Endothelial cell of umbilical vein (primary cell): ENCODE data around the gene CIAO1. TPM values are rescaled to one million over a fixed set of nuclear protein-coding genes. Genes with fewer than 3 reads are reported as not detected.

Source experiments
- BruUV-seq: library from RNA; stranded (reverse); fragments of 400-500 nt; replicated peaks from 2 replicates; lab custom pipeline; 2021; lab: Mats Ljungman, UMichigan
- CTCF ChIA-PET: fragments of 300-600, 350-600 bp; sonication (Branson Sonifier 250); formaldehyde crosslinking; loops from one replicate; lab custom pipeline; 2021; ENCODE audit warnings: antibody characterized with exemption, inconsistent platforms; lab: Charles Lee
- POLR2A ChIA-PET: fragments of 300-600, 350-600 bp; sonication (Branson Sonifier 250); formaldehyde crosslinking; loops from one replicate; lab custom pipeline; 2021; ENCODE audit warnings: antibody characterized with exemption, inconsistent platforms; lab: Charles Lee
- DNase-seq: peaks from one replicate; pipeline ENCODE4 v3.0.0-alpha.2; 2011; ENCODE audit warnings: low read depth, low spot score
- FAIRE-seq: peaks from 2 replicates; lab custom pipeline; 2011; peaks lifted over from hg19 to GRCh38; lab: Jason Lieb, UNC
- H2AFZ ChIP-seq: 2 replicates; pipeline ENCODE4 v1.6.0; 2012; ENCODE audit warnings: low read depth, low read length, control low read depth, inconsistent platforms
- H3K27ac ChIP-seq: 2 replicates; pipeline ENCODE4 v1.5.1; 2011; ENCODE audit warnings: low read depth, mild to moderate bottlenecking, control low read depth, low read length, moderate library complexity; ENCODE audit not compliant: insufficient read depth
- H3K27me3 ChIP-seq, 2 experiments: 2 replicates each; pipeline versions ENCODE4 v1.6.0 to v1.6.1; 2011; ENCODE audit warnings: low read length in 2 of 2, mixed read lengths in 1 of 2; ENCODE audit not compliant: control insufficient read depth in 2 of 2, insufficient read depth in 2 of 2
- H3K36me3 ChIP-seq, 2 experiments: 2 replicates in 1 of 2; 3 replicates in 1 of 2; pipeline ENCODE4 v1.5.1; 2011; ENCODE audit warnings: low read length in 2 of 2, mild to moderate bottlenecking in 1 of 2, moderate library complexity in 1 of 2; ENCODE audit not compliant: control insufficient read depth in 2 of 2, insufficient read depth in 2 of 2; ENCODE audit errors: extremely low read depth in 1 of 2
- H3K4me1 ChIP-seq: 3 replicates; pipeline ENCODE4 v1.5.1; 2011; ENCODE audit warnings: mild to moderate bottlenecking, low read length; ENCODE audit not compliant: control insufficient read depth, insufficient read depth; ENCODE audit errors: extremely low read depth
- H3K4me2 ChIP-seq: 2 replicates; pipeline ENCODE4 v1.6.1; 2011; ENCODE audit warnings: low read length, control low read depth, mixed read lengths; ENCODE audit not compliant: insufficient read depth
- H3K4me3 ChIP-seq, 3 experiments: fragments of 200-600 bp in 1 of 3; sonication (generic), shearing (Covaris generic) in 1 of 3; replicated peaks in 1 of 3; 2 replicates each; pipeline ENCODE4 v1.5.1; 2011 to 2016; ENCODE audit warnings: control low read depth in 3 of 3, low read length in 3 of 3, mild to moderate bottlenecking in 2 of 3, inconsistent platforms in 1 of 3, low read depth in 1 of 3, moderate library complexity in 1 of 3; ENCODE audit not compliant: insufficient read depth in 1 of 3
- H3K79me2 ChIP-seq: 2 replicates; pipeline ENCODE4 v1.6.0; 2012; ENCODE audit warnings: low read length, inconsistent platforms; ENCODE audit not compliant: control insufficient read depth, insufficient read depth
- H3K9ac ChIP-seq: replicated peaks from 2 replicates; pipeline ENCODE3; 2011; ENCODE audit warnings: low read length, control low read depth; ENCODE audit not compliant: insufficient read depth; ENCODE audit errors: extremely low read depth
- H3K9me1 ChIP-seq: replicated peaks from 3 replicates; pipeline ENCODE4 v1.6.0; 2011; ENCODE audit warnings: mild to moderate bottlenecking, low read length; ENCODE audit not compliant: control insufficient read depth, insufficient read depth; ENCODE audit errors: extremely low read depth
- H3K9me3 ChIP-seq: replicated peaks from 2 replicates; pipeline ENCODE4 v1.5.1; 2012; ENCODE audit warnings: low read length, inconsistent platforms; ENCODE audit not compliant: control insufficient read depth, insufficient read depth
- H4K20me1 ChIP-seq: replicated peaks from 2 replicates; pipeline ENCODE3; 2011; ENCODE audit warnings: mild to moderate bottlenecking, low read length; ENCODE audit not compliant: control insufficient read depth, insufficient read depth; ENCODE audit errors: extremely low read depth
- EZH2 ChIP-seq: IDR thresholded peaks from 2 replicates; pipeline ENCODE4 v1.6.1; 2012; ENCODE audit warnings: borderline replicate concordance, low read depth, mild to moderate bottlenecking, moderate library complexity, low read length, inconsistent platforms; ENCODE audit not compliant: severe bottlenecking
- FOS ChIP-seq: IDR thresholded peaks from 2 replicates; pipeline ENCODE4 v1.6.1; 2011; ENCODE audit warnings: mild to moderate bottlenecking, low read length, moderate library complexity, borderline replicate concordance; ENCODE audit not compliant: insufficient read depth
- GATA2 ChIP-seq: IDR thresholded peaks from 2 replicates; pipeline ENCODE4 v1.7.0; 2011; ENCODE audit warnings: low read depth, mild to moderate bottlenecking, moderate library complexity, mixed read lengths, low read length; ENCODE audit not compliant: insufficient read length, insufficient read depth
- JUN ChIP-seq: IDR thresholded peaks from 2 replicates; pipeline ENCODE4 v1.6.1; 2011; ENCODE audit warnings: borderline replicate concordance, low read depth; ENCODE audit not compliant: insufficient read length, insufficient read depth
- MYC ChIP-seq: IDR thresholded peaks from one replicate; pipeline ENCODE4 v1.6.1; 2011; ENCODE audit warnings: mild to moderate bottlenecking, low read depth, low read length
- POLR2A ChIP-seq: IDR thresholded peaks from 2 replicates; pipeline ENCODE4 v1.6.1; 2012; ENCODE audit warnings: low read depth, mild to moderate bottlenecking, control low read depth, low read length
- POLR2AphosphoS5 ChIP-seq: IDR thresholded peaks from 2 replicates; pipeline ENCODE4 v1.6.1; 2012; ENCODE audit warnings: low read depth, mild to moderate bottlenecking, control low read depth, low read length, moderate library complexity; ENCODE audit not compliant: insufficient read depth
- dilution Hi-C: fragments of 300-500 bp; cut with MboI; formaldehyde crosslinking; loops from one replicate; pipeline ENCODE4 v1.15.0; 2019; ENCODE audit warnings: low sequenced_read_pairs; ENCODE audit not compliant: extremely low pct_ligation_motif_present
- intact Hi-C: fragments of 100-400 bp; cut with micrococcal nuclease; formaldehyde crosslinking; loops from one replicate; pipeline ENCODE4 v1.10.0; 2022
- polyA plus RNA-seq, 4 experiments: library from polyadenylated mRNA; depleted of rRNA in 3 of 4; stranded (reverse) in 3 of 4; unstranded in 1 of 4; fragments of >200 nt; gene quantifications; 2 replicates each; pipeline versions ENCODE4 v1.2.1 to v1.2.3, GENCODE V29; 2011 to 2012; ENCODE audit warnings: missing spikeins in 1 of 4
- total RNA-seq: library from RNA; stranded (reverse); gene quantifications from 2 replicates; pipeline ENCODE4 v1.2.3, GENCODE V29; 2021
- TF ChIP-seq, protein P1 (sequence below), 2 donors: IDR thresholded peaks; 1 replicate in 1 of 2; 2 replicates in 1 of 2; pipeline ENCODE4 v1.5.1; 2011; ENCODE audit warnings: low read length in 2 of 2, mild to moderate bottlenecking in 2 of 2, moderate library complexity in 2 of 2, control low read depth in 1 of 2, inconsistent platforms in 1 of 2, low read depth in 1 of 2; ENCODE audit not compliant: insufficient read depth in 1 of 2; ENCODE audit errors: extremely low read depth in 1 of 2
- TF ChIP-seq, protein P2 (sequence below): IDR thresholded peaks from 2 replicates; pipeline ENCODE4 v1.6.1; 2011; ENCODE audit not compliant: insufficient read depth, insufficient read length

CIAO1 gene
- total and polyA plus RNA-seq, 2 donors (not counting 3 experiments of a cell fraction or from before 2014, with no cell fraction given), result 70.7 to 119 TPM

DNA sequence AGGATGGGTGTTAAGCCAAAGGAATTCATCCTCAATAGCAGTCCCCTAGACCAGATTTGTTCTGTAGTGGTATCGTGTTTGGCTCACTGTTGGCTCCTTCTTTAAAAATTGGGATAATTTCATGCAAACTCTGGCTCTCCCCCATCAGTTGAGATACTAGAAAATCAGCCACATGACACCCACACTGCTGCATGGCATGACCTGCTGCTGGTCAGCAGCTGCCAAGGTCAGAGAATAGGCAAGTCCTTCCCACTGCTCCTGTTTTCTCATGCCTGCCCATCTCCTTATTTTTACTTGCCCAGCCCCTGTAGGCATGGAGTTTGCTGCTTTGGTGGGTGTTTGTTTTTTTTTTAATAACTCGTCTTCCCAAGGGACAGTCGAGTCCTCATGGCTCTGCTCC, 40.3 kb downstream of the CIAO1 start:
- H3K79me2 ChIP-seq, result peaks cover 20% of the 10 kb centered on the region
- CTCF ChIA-PET, result no interaction called here
- H3K36me3 ChIP-seq, result peaks cover 10 to 15% of the 10 kb centered on the region in 2 experiments
- dilution Hi-C loops (no loop called here), intact Hi-C loops (loop anchor here (5.0 kb wide), 1 partner anchor 39 kb away; the partner anchor contains the start of genes CIAO1 and TMEM127)
- peaks cover 11% of the 10 kb centered on the region for H3K4me1 ChIP-seq
- no peaks in the 10 kb centered on the region for H3K27me3 ChIP-seq
- H2AFZ ChIP-seq, result peak overlapping the region; percentile 61
- FAIRE-seq (no peak), DNase-seq (no peak)
- H3K27ac ChIP-seq, result no peak overlapping the region
- H3K9me3 ChIP-seq, result no peaks in the 10 kb centered on the region
- no peaks in the 10 kb centered on the region for H4K20me1 ChIP-seq
- H3K9ac ChIP-seq, result no peak overlapping the region
- peak overlapping the region; percentile 86 for H3K4me2 ChIP-seq
- no peak for TF ChIP-seq EZH2
- no peak for TF ChIP-seq POLR2A
- no peak for TF ChIP-seq JUN
- TF ChIP-seq POLR2AphosphoS5, result no peak
- TF ChIP-seq, protein P1, sequence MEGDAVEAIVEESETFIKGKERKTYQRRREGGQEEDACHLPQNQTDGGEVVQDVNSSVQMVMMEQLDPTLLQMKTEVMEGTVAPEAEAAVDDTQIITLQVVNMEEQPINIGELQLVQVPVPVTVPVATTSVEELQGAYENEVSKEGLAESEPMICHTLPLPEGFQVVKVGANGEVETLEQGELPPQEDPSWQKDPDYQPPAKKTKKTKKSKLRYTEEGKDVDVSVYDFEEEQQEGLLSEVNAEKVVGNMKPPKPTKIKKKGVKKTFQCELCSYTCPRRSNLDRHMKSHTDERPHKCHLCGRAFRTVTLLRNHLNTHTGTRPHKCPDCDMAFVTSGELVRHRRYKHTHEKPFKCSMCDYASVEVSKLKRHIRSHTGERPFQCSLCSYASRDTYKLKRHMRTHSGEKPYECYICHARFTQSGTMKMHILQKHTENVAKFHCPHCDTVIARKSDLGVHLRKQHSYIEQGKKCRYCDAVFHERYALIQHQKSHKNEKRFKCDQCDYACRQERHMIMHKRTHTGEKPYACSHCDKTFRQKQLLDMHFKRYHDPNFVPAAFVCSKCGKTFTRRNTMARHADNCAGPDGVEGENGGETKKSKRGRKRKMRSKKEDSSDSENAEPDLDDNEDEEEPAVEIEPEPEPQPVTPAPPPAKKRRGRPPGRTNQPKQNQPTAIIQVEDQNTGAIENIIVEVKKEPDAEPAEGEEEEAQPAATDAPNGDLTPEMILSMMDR (IDR thresholded peaks at IDR 0.05; ENCODE audit: extremely low read depth in 1 of 2, insufficient read depth in 1 of 2, low read depth in 1 of 2, low read length in 2 of 2), result no peak
- no peak for TF ChIP-seq FOS
- peak overlapping the region in 1 of 3 experiments; percentile 81 for H3K4me3 ChIP-seq
- H3K9me1 ChIP-seq, result no peaks in the 10 kb centered on the region
- BruUV-seq, result no TSS peak
- POLR2A ChIA-PET, result no interaction called here

DNA sequence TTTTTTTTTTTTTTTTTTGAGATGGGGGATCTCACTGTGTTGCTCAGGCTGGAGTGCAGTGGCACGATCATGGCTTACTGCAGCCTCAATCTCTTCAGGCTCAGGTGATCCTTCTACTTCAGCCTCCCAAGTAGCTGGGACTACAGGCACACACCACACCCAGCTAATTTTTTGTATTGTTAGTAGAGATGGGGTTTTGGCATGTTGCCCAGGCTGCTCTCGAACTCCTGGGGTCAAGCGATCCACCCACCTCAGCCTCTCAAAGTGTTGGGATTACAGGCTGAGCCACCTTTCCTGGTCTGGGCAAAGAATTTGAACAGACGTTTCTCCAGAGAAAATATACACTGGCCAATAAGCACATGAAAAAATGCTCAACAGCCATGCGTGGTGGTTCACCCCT, 42.2 kb downstream of the CIAO1 start:
- Histone ChIP-seq H3K36me3 (no peaks in the 10 kb centered on the region), H3K9ac (no peak overlapping the region), H3K79me2 (peaks cover 11% of the 10 kb centered on the region), H3K4me1 (peaks cover 11% of the 10 kb centered on the region), H4K20me1 (no peaks in the 10 kb centered on the region), H3K9me3 (no peaks in the 10 kb centered on the region), H3K4me2 (no peak overlapping the region), H3K4me3 (no peak overlapping the region), H3K9me1 (no peaks in the 10 kb centered on the region), H2AFZ (no peak overlapping the region), H3K27me3 (no peaks in the 10 kb centered on the region), H3K27ac (no peak overlapping the region)
- intact Hi-C loops, result loop anchor here (5.0 kb wide), 1 partner anchor 41 kb away; the partner anchor contains the start of genes CIAO1 and TMEM127
- POLR2A ChIA-PET, result no interaction called here
- dilution Hi-C loops, result no loop called here
- DNase-seq (no peak), FAIRE-seq (no peak)
- no TSS peak for BruUV-seq
- TF ChIP-seq, protein P1 (IDR thresholded peaks at IDR 0.05; ENCODE audit: extremely low read depth in 1 of 2, insufficient read depth in 1 of 2, low read depth in 1 of 2, low read length in 2 of 2), result no peak
- TF ChIP-seq FOS (no peak), MYC (no peak), GATA2 (no peak), EZH2 (no peak), POLR2AphosphoS5 (no peak), JUN (no peak), POLR2A (no peak)
- TF ChIP-seq, protein P2, sequence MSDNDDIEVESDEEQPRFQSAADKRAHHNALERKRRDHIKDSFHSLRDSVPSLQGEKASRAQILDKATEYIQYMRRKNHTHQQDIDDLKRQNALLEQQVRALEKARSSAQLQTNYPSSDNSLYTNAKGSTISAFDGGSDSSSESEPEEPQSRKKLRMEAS, result no peak
- CTCF ChIA-PET, result no interaction called here
